Tibial nerve (tissue), 4 donors: ENCODE data around the gene FBXW5. TPM values are rescaled to one million over a fixed set of nuclear protein-coding genes. Genes with fewer than 3 reads are reported as not detected.

Experiments used
- DNase-seq, 2 donors: peaks; one replicate each; pipeline ENCODE4 v3.0.0-alpha.2; 2019; ENCODE audit warnings: low spot score in 2 of 2
- H3K27ac ChIP-seq, 4 donors: fragments of 200-600 bp; sonication (generic) in 3 of 4; one replicate each; pipeline ENCODE4 v1.5.1; 2017 to 2019; ENCODE audit warnings: mild to moderate bottlenecking in 1 of 4
- H3K27me3 ChIP-seq, 2 donors: fragments of 200-600 bp; sonication (generic) in 1 of 2; one replicate each; pipeline versions ENCODE4 v1.5.1 to v1.6.0; 2017 to 2019
- H3K36me3 ChIP-seq, 3 donors: fragments of 200-600 bp; sonication (generic); one replicate each; pipeline ENCODE4 v1.5.1; 2018 to 2019
- H3K4me1 ChIP-seq, 4 donors: fragments of 200-600 bp; sonication (generic) in 3 of 4; one replicate each; pipeline ENCODE4 v1.5.1; 2017 to 2019
- H3K4me3 ChIP-seq, 4 donors: fragments of 200-600 bp; sonication (generic) in 3 of 4; one replicate each; pipeline ENCODE4 v1.5.1; 2017 to 2019; ENCODE audit warnings: mild to moderate bottlenecking in 1 of 4, moderate library complexity in 1 of 4
- H3K9me3 ChIP-seq, 4 donors: fragments of 200-600 bp; sonication (generic) in 3 of 4; one replicate each; pipeline ENCODE4 v1.5.1; 2017 to 2019
- CTCF ChIP-seq, 5 experiments: fragments of 200-600 bp in 3 of 5; fragments of 450-650 bp in 2 of 5; sonication (generic) in 3 of 5; IDR thresholded peaks; one replicate each; pipeline ENCODE4 v1.5.1; 2016 to 2019; ENCODE audit warnings: antibody characterized with exemption in 5 of 5, mild to moderate bottlenecking in 3 of 5, moderate library complexity in 2 of 5
- EP300 ChIP-seq, 2 donors: sonication (generic); formaldehyde crosslinking; IDR thresholded peaks; one replicate each; pipeline ENCODE4 v1.6.1; 2017; ENCODE audit warnings: antibody characterized with exemption in 2 of 2, mild to moderate bottlenecking in 1 of 2
- POLR2A ChIP-seq, 2 donors: fragments of 450-650 bp; IDR thresholded peaks; one replicate each; pipeline ENCODE4 v1.6.1; 2017; ENCODE audit warnings: antibody characterized with exemption in 2 of 2, mild to moderate bottlenecking in 2 of 2, moderate library complexity in 2 of 2
- WGBS, 2 donors: methylation state at CpG; one replicate each; pipeline ENCODE4 v1.1.5; 2018; 5-methylcytosine and 5-hydroxymethylcytosine counted together
- total RNA-seq, 4 donors: library from RNA; depleted of rRNA; stranded (reverse); fragments of >200 nt; gene quantifications; one replicate each; pipeline ENCODE4 v1.1.0, GENCODE V29; 2016

FBXW5 gene
- total RNA-seq, 4 donors from 2014 or later, result 138 to 227 (median 193) TPM

- H3K4me3 ChIP-seq, result no peak overlapping the region
- WGBS, 2 donors, result 17 to 22% methylated on average over 12 to 13 of the region's 15 CpGs
- peaks cover 0 to 4% (median 0%) of the 10 kb centered on the region in 3 donors for H3K36me3 ChIP-seq
- H3K27ac ChIP-seq, result peak overlapping the region; percentile 61 to 92 (median 88)
- peaks cover 0 to 88% (median 46%) of the 10 kb centered on the region in 4 donors for H3K4me1 ChIP-seq
- no peaks in the 10 kb centered on the region for H3K9me3 ChIP-seq
- no peaks in the 10 kb centered on the region for H3K27me3 ChIP-seq
- no peak for TF ChIP-seq POLR2A (IDR thresholded peaks at IDR 0.05)
- TF ChIP-seq CTCF (IDR thresholded peaks at IDR 0.05), result peak; percentile 41 to 80 (median 58)
- no peak for DNase-seq
Measured at GRCh38 chr9:136947955-136948510, 3.5 kb upstream of the FBXW5 start.

GRCh38 chr9:136947028-136947891, 2.7 kb upstream of the FBXW5 start:
- 57 to 58% methylated on average over 20 of the region's 26 CpGs for WGBS, 2 donors
- TF ChIP-seq CTCF (IDR thresholded peaks at IDR 0.05), result no peak
- TF ChIP-seq POLR2A (IDR thresholded peaks at IDR 0.05), result no peak
- TF ChIP-seq EP300 (IDR thresholded peaks at IDR 0.05), result no peak
- DNase-seq, result no peak
- H3K27ac ChIP-seq, result peak overlapping the region; percentile 61 to 92 (median 88)
- peaks cover 0 to 89% (median 50%) of the 10 kb centered on the region in 4 donors for H3K4me1 ChIP-seq
- no peak overlapping the region for H3K4me3 ChIP-seq
- H3K27me3 ChIP-seq, result no peaks in the 10 kb centered on the region
- H3K9me3 ChIP-seq, result no peaks in the 10 kb centered on the region
- H3K36me3 ChIP-seq, result peaks cover 0 to 12% (median 7%) of the 10 kb centered on the region in 3 donors

GRCh38 chr9:136946228-136947027, 1.9 kb upstream of the FBXW5 start:
- Histone ChIP-seq H3K27me3 (no peaks in the 10 kb centered on the region), H3K4me3 (no peak overlapping the region), H3K27ac (peak overlapping the region; percentile 61 to 92 (median 88)), H3K36me3 (peaks cover 4 to 20% (median 16%) of the 10 kb centered on the region in 3 donors), H3K9me3 (no peaks in the 10 kb centered on the region), H3K4me1 (peaks cover 0 to 87% (median 44%) of the 10 kb centered on the region in 4 donors)
- DNase-seq, result no peak
- WGBS, 2 donors, result 66 to 73% methylated on average over 10 to 19 of the region's 27 CpGs
- no peak for TF ChIP-seq EP300 (IDR thresholded peaks at IDR 0.05)
- TF ChIP-seq POLR2A (IDR thresholded peaks at IDR 0.05), result no peak
- no peak for TF ChIP-seq CTCF (IDR thresholded peaks at IDR 0.05)

GRCh38 chr9:136945333-136946227, 1.0 kb upstream of the FBXW5 start:
- Histone ChIP-seq H3K4me1 (peaks cover 0 to 83% (median 43%) of the 10 kb centered on the region in 4 donors), H3K36me3 (peaks cover 4 to 29% (median 24%) of the 10 kb centered on the region in 3 donors), H3K27me3 (no peaks in the 10 kb centered on the region), H3K4me3 (no peak overlapping the region), H3K27ac (peak overlapping the region in 3 of 4 donors; percentile 69 to 88 (median 88)), H3K9me3 (no peaks in the 10 kb centered on the region)
- DNase-seq, result no peak
- no peak for TF ChIP-seq EP300 (IDR thresholded peaks at IDR 0.05)
- TF ChIP-seq POLR2A (IDR thresholded peaks at IDR 0.05), result no peak
- no peak for TF ChIP-seq CTCF (IDR thresholded peaks at IDR 0.05)
- WGBS, 2 donors, result 84 to 92% methylated on average over 19 to 25 of the region's 30 CpGs
